Cerebellar cortex (tissue), 1 donor: ENCODE results near the gene EFNA1.

ENCODE experiments used
- DNase-seq: peaks from one replicate; pipeline ENCODE4 v3.0.0-alpha.2; 2015; ENCODE audit warnings: low spot score

The EFNA1 gene

GRCh38 chr1:155127105-155127966, at the start of gene EFNA1:
Gene EFNA1 (plus strand): TSS chr1:155127876. CDS start chr1:155127978, 102 bp downstream.
- peak; percentile 64 for DNase-seq

GRCh38 chr1:155078469-155079209, 49.0 kb upstream of the EFNA1 start, which contains the start of gene EFNA3:
Gene EFNA3 (plus strand): TSS chr1:155078837. CDS start chr1:155078942, 105 bp downstream.
- no peak for DNase-seq

GRCh38 chr1:155079210-155079486, 48.5 kb upstream of the EFNA1 start:
- no peak for DNase-seq

- no peak for DNase-seq
Measured at GRCh38 chr1:155079487-155080311, 48.0 kb upstream of the EFNA1 start.

- DNase-seq, result no peak
Measured at GRCh38 chr1:155080312-155081228, 47.1 kb upstream of the EFNA1 start.

- no peak for DNase-seq
Measured at GRCh38 chr1:155081472-155082300, 46.0 kb upstream of the EFNA1 start.

- DNase-seq, result no peak
Measured at GRCh38 chr1:155082301-155083051, 45.2 kb upstream of the EFNA1 start.

GRCh38 chr1:155083052-155083541, 44.6 kb upstream of the EFNA1 start:
- DNase-seq, result no peak

GRCh38 chr1:155083865-155084721, 43.6 kb upstream of the EFNA1 start:
- peak; percentile 65 for DNase-seq

GRCh38 chr1:155084722-155085503, 42.8 kb upstream of the EFNA1 start:
- DNase-seq, result peak; percentile 98

GRCh38 chr1:155085504-155086127, 42.1 kb upstream of the EFNA1 start:
- no peak for DNase-seq

- DNase-seq, result peak; percentile 60
Measured at GRCh38 chr1:155086128-155086741, 41.4 kb upstream of the EFNA1 start.

GRCh38 chr1:155086856-155087535, 40.7 kb upstream of the EFNA1 start:
- no peak for DNase-seq

GRCh38 chr1:155091071-155092051, 36.3 kb upstream of the EFNA1 start:
- peak; percentile 73 for DNase-seq

GRCh38 chr1:155092131-155092530, 35.5 kb upstream of the EFNA1 start:
- no peak for DNase-seq
